ENCODE results near the gene USH2A.

USH2A gene

DNA sequence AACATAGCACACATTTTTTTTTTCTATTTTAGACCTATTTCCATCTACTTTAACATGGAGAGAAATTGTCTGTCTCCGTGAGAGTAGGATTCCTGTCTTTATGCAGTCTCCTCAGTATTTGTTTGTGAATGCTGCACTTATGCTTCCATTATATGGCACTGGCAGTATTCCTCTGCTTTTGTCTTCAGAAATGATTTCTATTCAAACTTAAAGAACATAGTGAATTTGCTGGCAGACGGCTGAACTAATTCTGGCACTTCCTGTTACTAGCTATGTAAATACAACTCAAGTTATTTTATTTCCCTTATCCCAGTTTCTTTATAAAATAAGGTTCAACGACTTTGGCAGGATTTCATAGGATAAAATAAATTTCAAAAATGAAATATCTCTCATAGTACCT, 810.9 kb downstream of the USH2A start:
- Histone ChIP-seq H3K9me3 (ENCODE audit: control insufficient read depth, insufficient read depth, low read depth, low read length) (no peaks in the 10 kb centered on the region), H3K36me3 (ENCODE audit: control insufficient read depth in 2 of 2, insufficient read depth in 1 of 2, low read length in 2 of 2) (peaks cover 43 to 52% of the 10 kb centered on the region in 2 experiments), H3K4me3 (ENCODE audit: low read depth, low read length) (no peak overlapping the region), H3K4me1 (ENCODE audit: control insufficient read depth, insufficient read depth, low read length) (no peaks in the 10 kb centered on the region), H3K27ac (ENCODE audit: extremely low read depth, low read depth, low read length) (no peak overlapping the region)
- ChIA-PET POLR2A (no interaction called here), CTCF (interaction anchor here (1.3 kb wide), 1 partner anchor 32 kb away, joined by 3 read pairs; no protein-coding TSS in a partner anchor)
- no peak for TF ChIP-seq ZNF48 (tag by site-specific recombination; IDR thresholded peaks at IDR 0.05)
- TF ChIP-seq, protein P1, sequence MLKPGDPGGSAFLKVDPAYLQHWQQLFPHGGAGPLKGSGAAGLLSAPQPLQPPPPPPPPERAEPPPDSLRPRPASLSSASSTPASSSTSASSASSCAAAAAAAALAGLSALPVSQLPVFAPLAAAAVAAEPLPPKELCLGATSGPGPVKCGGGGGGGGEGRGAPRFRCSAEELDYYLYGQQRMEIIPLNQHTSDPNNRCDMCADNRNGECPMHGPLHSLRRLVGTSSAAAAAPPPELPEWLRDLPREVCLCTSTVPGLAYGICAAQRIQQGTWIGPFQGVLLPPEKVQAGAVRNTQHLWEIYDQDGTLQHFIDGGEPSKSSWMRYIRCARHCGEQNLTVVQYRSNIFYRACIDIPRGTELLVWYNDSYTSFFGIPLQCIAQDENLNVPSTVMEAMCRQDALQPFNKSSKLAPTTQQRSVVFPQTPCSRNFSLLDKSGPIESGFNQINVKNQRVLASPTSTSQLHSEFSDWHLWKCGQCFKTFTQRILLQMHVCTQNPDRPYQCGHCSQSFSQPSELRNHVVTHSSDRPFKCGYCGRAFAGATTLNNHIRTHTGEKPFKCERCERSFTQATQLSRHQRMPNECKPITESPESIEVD (tag by site-specific recombination; IDR thresholded peaks at IDR 0.05), result no peak
- TF ChIP-seq ZFP37 (tag by site-specific recombination; IDR thresholded peaks at IDR 0.05), result no peak
- TF ChIP-seq ZNF350 (tag by site-specific recombination; IDR thresholded peaks at IDR 0.05), result no peak
- no peak for TF ChIP-seq GLIS1 (tag by site-specific recombination; IDR thresholded peaks at IDR 0.05)
- TF ChIP-seq, protein P2, sequence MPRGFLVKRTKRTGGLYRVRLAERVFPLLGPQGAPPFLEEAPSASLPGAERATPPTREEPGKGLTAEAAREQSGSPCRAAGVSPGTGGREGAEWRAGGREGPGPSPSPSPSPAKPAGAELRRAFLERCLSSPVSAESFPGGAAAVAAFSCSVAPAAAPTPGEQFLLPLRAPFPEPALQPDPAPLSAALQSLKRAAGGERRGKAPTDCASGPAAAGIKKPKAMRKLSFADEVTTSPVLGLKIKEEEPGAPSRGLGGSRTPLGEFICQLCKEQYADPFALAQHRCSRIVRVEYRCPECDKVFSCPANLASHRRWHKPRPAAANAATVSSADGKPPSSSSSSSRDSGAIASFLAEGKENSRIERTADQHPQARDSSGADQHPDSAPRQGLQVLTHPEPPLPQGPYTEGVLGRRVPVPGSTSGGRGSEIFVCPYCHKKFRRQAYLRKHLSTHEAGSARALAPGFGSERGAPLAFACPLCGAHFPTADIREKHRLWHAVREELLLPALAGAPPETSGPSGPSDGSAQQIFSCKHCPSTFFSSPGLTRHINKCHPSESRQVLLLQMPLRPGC (tag by site-specific recombination; IDR thresholded peaks at IDR 0.05), result no peak
- TF ChIP-seq ZNF157 (tag by site-specific recombination; IDR thresholded peaks at IDR 0.05), result no peak

DNA sequence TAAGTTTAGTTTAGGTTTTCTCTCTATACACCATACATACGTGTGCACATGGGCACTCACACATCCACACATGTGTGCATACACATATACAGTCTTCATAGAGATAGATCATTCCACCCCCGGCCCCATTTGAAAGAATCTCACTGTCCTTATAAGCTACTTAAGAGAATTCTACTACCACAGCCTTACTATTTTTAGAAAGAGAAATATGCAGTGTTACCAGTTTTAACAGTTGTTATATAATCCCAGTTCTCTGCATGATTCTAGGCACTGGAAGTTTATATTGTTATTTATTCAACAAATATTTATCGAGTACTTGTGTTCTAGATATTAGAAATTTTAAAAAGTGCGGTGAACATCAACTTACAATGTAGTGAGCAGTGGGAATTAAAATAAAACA, 814.6 kb downstream of the USH2A start:
- Histone ChIP-seq H3K36me3 (ENCODE audit: control insufficient read depth in 2 of 2, insufficient read depth in 1 of 2, low read length in 2 of 2) (peaks cover 27 to 53% of the 10 kb centered on the region in 2 experiments), H3K27ac (ENCODE audit: extremely low read depth, low read depth, low read length) (no peak overlapping the region), H3K4me1 (ENCODE audit: control insufficient read depth, insufficient read depth, low read length) (no peaks in the 10 kb centered on the region), H3K9me3 (ENCODE audit: control insufficient read depth, insufficient read depth, low read depth, low read length) (no peaks in the 10 kb centered on the region), H3K4me3 (ENCODE audit: low read depth, low read length) (no peak overlapping the region)
- TF ChIP-seq ZNF324 (tag by site-specific recombination; IDR thresholded peaks at IDR 0.05) (no peak), ZNF747 (tag by site-specific recombination; IDR thresholded peaks at IDR 0.05) (no peak), ZNF501 (tag by site-specific recombination; IDR thresholded peaks at IDR 0.05) (no peak), ZNF114 (tag by site-specific recombination; IDR thresholded peaks at IDR 0.05) (no peak), ZNF169 (tag by site-specific recombination; IDR thresholded peaks at IDR 0.05) (no peak), ZNF610 (tag by site-specific recombination; IDR thresholded peaks at IDR 0.05; ENCODE audit: borderline replicate concordance) (no peak), ZNF274 (IDR thresholded peaks at IDR 0.05; ENCODE audit: low read length) (no peak), ZNF274 (tag by site-specific recombination; IDR thresholded peaks at IDR 0.05; ENCODE audit: borderline replicate concordance) (no peak), ZNF133 (tag by site-specific recombination; IDR thresholded peaks at IDR 0.05) (no peak), ZFHX2 (tag by site-specific recombination; conservative IDR thresholded peaks at IDR 0.05) (no peak), ZNF585B (tag by site-specific recombination; IDR thresholded peaks at IDR 0.05) (no peak), ZNF341 (tag by site-specific recombination; IDR thresholded peaks at IDR 0.05; ENCODE audit: low read depth) (no peak), ZNF768 (tag by site-specific recombination; IDR thresholded peaks at IDR 0.05) (no peak), SALL2 (tag by site-specific recombination; IDR thresholded peaks at IDR 0.05; ENCODE audit: borderline replicate concordance) (no peak), ZNF571 (tag by site-specific recombination; IDR thresholded peaks at IDR 0.05) (no peak)
- TF ChIP-seq, protein P3, sequence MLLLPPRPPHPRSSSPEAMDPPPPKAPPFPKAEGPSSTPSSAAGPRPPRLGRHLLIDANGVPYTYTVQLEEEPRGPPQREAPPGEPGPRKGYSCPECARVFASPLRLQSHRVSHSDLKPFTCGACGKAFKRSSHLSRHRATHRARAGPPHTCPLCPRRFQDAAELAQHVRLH (tag by site-specific recombination; IDR thresholded peaks at IDR 0.05), result no peak
- TF ChIP-seq, protein P4, sequence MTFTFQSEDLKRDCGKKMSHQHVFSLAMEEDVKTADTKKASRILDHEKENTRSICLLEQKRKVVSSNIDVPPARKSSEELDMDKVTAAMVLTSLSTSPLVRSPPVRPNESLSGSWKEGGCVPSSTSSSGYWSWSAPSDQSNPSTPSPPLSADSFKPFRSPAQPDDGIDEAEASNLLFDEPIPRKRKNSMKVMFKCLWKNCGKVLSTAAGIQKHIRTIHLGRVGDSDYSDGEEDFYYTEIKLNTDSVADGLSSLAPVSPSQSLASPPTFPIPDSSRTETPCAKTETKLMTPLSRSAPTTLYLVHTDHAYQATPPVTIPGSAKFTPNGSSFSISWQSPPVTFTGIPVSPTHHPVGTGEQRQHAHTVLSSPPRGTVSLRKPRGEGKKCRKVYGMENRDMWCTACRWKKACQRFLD (tag by site-specific recombination; IDR thresholded peaks at IDR 0.05), result no peak
- TF ChIP-seq, protein P5, sequence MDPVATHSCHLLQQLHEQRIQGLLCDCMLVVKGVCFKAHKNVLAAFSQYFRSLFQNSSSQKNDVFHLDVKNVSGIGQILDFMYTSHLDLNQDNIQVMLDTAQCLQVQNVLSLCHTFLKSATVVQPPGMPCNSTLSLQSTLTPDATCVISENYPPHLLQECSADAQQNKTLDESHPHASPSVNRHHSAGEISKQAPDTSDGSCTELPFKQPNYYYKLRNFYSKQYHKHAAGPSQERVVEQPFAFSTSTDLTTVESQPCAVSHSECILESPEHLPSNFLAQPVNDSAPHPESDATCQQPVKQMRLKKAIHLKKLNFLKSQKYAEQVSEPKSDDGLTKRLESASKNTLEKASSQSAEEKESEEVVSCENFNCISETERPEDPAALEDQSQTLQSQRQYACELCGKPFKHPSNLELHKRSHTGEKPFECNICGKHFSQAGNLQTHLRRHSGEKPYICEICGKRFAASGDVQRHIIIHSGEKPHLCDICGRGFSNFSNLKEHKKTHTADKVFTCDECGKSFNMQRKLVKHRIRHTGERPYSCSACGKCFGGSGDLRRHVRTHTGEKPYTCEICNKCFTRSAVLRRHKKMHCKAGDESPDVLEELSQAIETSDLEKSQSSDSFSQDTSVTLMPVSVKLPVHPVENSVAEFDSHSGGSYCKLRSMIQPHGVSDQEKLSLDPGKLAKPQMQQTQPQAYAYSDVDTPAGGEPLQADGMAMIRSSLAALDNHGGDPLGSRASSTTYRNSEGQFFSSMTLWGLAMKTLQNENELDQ (tag by site-specific recombination; IDR thresholded peaks at IDR 0.05; ENCODE audit: low read depth), result no peak
- TF ChIP-seq, protein P6, sequence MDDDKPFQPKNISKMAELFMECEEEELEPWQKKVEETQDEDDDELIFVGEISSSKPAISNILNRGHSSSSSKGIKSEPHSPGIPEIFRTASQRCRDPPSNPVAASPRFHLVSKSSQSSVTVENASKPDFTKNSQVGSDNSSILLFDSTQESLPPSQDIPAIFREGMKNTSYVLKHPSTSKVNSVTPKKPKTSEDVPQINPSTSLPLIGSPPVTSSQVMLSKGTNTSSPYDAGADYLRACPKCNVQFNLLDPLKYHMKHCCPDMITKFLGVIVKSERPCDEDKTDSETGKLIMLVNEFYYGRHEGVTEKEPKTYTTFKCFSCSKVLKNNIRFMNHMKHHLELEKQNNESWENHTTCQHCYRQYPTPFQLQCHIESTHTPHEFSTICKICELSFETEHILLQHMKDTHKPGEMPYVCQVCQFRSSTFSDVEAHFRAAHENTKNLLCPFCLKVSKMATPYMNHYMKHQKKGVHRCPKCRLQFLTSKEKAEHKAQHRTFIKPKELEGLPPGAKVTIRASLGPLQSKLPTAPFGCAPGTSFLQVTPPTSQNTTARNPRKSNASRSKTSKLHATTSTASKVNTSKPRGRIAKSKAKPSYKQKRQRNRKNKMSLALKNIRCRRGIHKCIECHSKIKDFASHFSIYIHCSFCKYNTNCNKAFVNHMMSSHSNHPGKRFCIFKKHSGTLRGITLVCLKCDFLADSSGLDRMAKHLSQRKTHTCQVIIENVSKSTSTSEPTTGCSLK (tag by site-specific recombination; IDR thresholded peaks at IDR 0.05), result no peak
- ChIA-PET CTCF (no interaction called here), POLR2A (no interaction called here)

All from HEK293 (cell line).